BJ (cell line): ENCODE results near the gene PSEN2. TPM values are rescaled to one million over a fixed set of nuclear protein-coding genes. Genes with fewer than 3 reads are reported as not detected.

Experiments used
- CTCF ChIA-PET: fragments of 350-600 bp; formaldehyde crosslinking; extraction: SDS; loops from one replicate; lab custom pipeline; 2021; ENCODE audit warnings: antibody characterized with exemption, inconsistent platforms; lab: Yijun Ruan, JAX
- POLR2A ChIA-PET: fragments of 300-600 bp; sonication (Branson Sonifier 250); formaldehyde crosslinking; extraction: SDS; loops from one replicate; lab custom pipeline; 2021; ENCODE audit warnings: antibody characterized with exemption; lab: Charles Lee
- DNase-seq: peaks from one replicate; pipeline ENCODE4 v3.0.0-alpha.2; 2011; ENCODE audit warnings: low read depth
- H3K27me3 ChIP-seq: 2 replicates; pipeline ENCODE4 v1.6.0; 2011; ENCODE audit warnings: low read length; ENCODE audit not compliant: control insufficient read depth, insufficient read depth
- H3K36me3 ChIP-seq: 2 replicates; pipeline ENCODE4 v1.5.1; 2011; ENCODE audit warnings: low read length; ENCODE audit not compliant: control insufficient read depth, insufficient read depth
- H3K4me3 ChIP-seq: 2 replicates; pipeline ENCODE4 v1.5.1; 2011; ENCODE audit warnings: low read depth, mild to moderate bottlenecking, control low read depth, low read length
- polyA plus RNA-seq: library from polyadenylated mRNA; depleted of rRNA; stranded (reverse); fragments of >200 nt; gene quantifications from 2 replicates; pipeline ENCODE4 v1.2.3, GENCODE V29; 2011
- TF ChIP-seq, protein P1 (sequence below): IDR thresholded peaks from 2 replicates; pipeline ENCODE4 v1.5.1; 2011; ENCODE audit warnings: low read depth, mild to moderate bottlenecking, control low read depth, inconsistent platforms, low read length, moderate library complexity; ENCODE audit not compliant: insufficient read depth

Gene PSEN2
- polyA plus RNA-seq, 1 experiment = 32.1 TPM

DNA sequence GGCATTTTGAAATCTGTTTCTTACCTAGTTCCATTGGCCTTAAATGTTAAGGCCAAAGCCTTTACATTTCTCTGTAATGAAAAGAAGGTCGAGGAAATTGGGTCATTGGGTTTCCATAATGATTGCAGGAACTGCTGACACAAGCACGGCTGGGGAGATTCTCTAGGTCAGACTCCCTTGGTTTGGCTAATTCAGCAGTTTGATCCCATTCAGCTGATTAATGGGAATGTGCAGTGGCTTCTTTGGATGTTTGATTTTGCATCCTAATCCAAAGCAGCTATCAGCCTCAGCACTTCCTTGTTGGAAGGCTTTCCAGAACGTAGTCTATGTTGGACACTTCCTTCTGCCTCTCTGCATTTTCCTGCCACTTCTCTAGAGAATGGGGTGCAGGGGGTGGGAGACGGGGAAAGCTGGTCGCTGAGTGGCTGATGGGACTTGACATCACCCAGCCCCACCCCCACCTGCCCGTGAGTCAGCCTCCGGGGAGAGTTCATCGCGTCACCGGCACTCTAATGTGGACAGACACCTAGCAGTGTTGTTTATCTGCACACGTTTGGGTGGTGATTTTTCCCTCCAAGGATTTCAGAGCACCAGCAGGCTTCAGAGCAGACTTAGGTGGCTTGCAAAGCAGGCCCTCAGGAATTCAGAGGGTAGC is 5.4 kb downstream of the PSEN2 start:
- Histone ChIP-seq H3K36me3 (no peaks in the 10 kb centered on the region; the same call in none of the 2 replicates), H3K27me3 (no peaks in the 10 kb centered on the region), H3K4me3 (no peak overlapping the region)
- POLR2A ChIA-PET = no interaction called here
- CTCF ChIA-PET = interaction anchor here (0.7 kb wide), 1 partner anchor 504 kb away, joined by 3 read pairs; no protein-coding TSS in a partner anchor
- no peak for DNase-seq
- TF ChIP-seq, protein P1, sequence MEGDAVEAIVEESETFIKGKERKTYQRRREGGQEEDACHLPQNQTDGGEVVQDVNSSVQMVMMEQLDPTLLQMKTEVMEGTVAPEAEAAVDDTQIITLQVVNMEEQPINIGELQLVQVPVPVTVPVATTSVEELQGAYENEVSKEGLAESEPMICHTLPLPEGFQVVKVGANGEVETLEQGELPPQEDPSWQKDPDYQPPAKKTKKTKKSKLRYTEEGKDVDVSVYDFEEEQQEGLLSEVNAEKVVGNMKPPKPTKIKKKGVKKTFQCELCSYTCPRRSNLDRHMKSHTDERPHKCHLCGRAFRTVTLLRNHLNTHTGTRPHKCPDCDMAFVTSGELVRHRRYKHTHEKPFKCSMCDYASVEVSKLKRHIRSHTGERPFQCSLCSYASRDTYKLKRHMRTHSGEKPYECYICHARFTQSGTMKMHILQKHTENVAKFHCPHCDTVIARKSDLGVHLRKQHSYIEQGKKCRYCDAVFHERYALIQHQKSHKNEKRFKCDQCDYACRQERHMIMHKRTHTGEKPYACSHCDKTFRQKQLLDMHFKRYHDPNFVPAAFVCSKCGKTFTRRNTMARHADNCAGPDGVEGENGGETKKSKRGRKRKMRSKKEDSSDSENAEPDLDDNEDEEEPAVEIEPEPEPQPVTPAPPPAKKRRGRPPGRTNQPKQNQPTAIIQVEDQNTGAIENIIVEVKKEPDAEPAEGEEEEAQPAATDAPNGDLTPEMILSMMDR = no peak

- TF ChIP-seq, protein P1 = no peak
- ChIA-PET POLR2A (no interaction called here), CTCF (no interaction called here)
- DNase-seq = no peak
- H3K27me3 ChIP-seq = no peaks in the 10 kb centered on the region
- H3K36me3 ChIP-seq = peaks cover 3% of the 10 kb centered on the region
- no peak overlapping the region for H3K4me3 ChIP-seq
Measured at GRCh38 chr1:226877669-226878068, 7.3 kb downstream of the PSEN2 start.

DNA sequence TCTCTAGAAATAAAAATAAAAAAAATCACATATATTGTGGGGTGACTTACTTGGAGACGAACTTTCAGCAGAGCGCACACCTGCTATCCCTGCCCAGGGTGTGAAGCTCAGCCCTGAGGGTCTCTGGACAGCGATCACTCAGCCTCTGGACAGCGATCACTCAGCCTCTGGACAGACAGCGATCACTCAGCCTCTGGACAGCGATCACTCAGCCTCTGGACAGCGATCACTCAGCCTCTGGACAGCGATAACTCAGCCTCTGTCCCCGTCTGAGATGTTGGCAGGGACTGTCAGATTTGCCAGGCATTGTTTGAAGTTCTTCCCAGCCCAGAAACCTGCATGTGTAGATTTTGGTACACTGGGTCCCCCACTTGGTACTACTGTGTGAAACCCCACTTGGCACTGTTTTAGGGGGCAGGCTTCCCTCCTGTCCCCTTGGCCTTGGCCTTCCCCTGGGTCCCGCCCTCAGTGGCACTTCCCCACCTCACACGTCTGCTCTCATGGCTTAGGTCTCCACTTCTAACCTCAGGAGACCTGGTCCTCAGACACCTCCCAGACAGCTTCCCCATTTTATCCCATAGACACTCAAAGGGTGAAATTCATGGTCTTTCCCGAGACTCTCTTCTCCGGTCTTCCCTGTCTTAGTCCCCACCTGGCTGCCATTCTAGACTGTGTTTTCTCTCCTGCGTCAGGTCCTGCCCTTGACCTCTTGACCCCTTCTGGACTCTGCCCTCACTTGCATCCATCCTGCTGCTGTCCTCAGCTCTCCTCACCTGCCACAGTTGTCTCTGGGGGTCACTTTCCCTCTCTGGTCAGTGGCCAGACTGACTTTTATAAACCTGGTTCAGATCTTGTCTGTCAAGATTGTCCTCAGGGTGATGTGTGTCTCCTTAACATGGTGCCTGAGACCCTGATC is 10.2 kb downstream of the PSEN2 start:
- H3K27me3 ChIP-seq = no peaks in the 10 kb centered on the region
- TF ChIP-seq, protein P1 = no peak
- no peak for DNase-seq
- H3K36me3 ChIP-seq = peaks cover 3% of the 10 kb centered on the region
- H3K4me3 ChIP-seq = no peak overlapping the region
- ChIA-PET CTCF (no interaction called here), POLR2A (no interaction called here)

- DNase-seq = no peak
- Histone ChIP-seq H3K27me3 (no peaks in the 10 kb centered on the region), H3K36me3 (peaks cover 4% of the 10 kb centered on the region), H3K4me3 (no peak overlapping the region)
- ChIA-PET CTCF (no interaction called here), POLR2A (no interaction called here)
- TF ChIP-seq, protein P1 = no peak
Measured at GRCh38 chr1:226881515-226882185, 11.2 kb downstream of the PSEN2 start.

DNA sequence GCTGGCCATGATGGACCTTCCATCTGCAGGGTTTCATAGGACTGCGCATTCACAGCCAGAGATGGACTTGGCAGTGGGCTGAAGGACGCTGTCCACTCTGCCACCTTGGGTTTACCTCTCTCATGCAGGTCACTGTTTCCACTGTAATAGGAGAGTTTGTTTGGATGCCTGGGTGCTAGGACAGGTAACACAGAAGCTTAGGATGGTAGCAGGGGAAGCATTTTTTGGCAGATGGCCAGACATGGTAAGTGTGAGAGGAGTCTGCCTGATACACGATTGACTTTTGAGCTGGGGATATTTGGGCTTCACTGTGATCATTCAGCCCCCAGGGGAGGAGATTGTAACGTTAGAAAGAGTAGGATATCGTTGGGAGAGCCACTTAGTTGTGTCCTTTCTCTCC is 11.8 kb downstream of the PSEN2 start:
- H3K4me3 ChIP-seq = no peak overlapping the region
- no peaks in the 10 kb centered on the region for H3K27me3 ChIP-seq
- TF ChIP-seq, protein P1 = no peak
- ChIA-PET CTCF (interaction anchor here (0.6 to 1.1 kb wide), 3 partner anchors 9 to 15 kb away, joined by 3 read pairs; no protein-coding TSS in a partner anchor), POLR2A (no interaction called here)
- no peak for DNase-seq
- H3K36me3 ChIP-seq = peaks cover 4% of the 10 kb centered on the region
